SHP77 treated with DMSO at 0.1 percent for 48 hours (cell line): ENCODE measurements around the gene PIGU.
A peak's percentile ranks its signal among the peaks of the same experiment; 100 is the strongest.
"Not testable (repeated sequence)": the region's sequence is repeated elsewhere in the genome, so short reads cannot be mapped to it uniquely, and the experiment has no call there.

Experiments
- DNase-seq: peaks from one replicate; lab custom pipeline; 2025; lab: John Stamatoyannopoulos, UW

The PIGU gene, protein sequence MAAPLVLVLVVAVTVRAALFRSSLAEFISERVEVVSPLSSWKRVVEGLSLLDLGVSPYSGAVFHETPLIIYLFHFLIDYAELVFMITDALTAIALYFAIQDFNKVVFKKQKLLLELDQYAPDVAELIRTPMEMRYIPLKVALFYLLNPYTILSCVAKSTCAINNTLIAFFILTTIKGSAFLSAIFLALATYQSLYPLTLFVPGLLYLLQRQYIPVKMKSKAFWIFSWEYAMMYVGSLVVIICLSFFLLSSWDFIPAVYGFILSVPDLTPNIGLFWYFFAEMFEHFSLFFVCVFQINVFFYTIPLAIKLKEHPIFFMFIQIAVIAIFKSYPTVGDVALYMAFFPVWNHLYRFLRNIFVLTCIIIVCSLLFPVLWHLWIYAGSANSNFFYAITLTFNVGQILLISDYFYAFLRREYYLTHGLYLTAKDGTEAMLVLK

DNA sequence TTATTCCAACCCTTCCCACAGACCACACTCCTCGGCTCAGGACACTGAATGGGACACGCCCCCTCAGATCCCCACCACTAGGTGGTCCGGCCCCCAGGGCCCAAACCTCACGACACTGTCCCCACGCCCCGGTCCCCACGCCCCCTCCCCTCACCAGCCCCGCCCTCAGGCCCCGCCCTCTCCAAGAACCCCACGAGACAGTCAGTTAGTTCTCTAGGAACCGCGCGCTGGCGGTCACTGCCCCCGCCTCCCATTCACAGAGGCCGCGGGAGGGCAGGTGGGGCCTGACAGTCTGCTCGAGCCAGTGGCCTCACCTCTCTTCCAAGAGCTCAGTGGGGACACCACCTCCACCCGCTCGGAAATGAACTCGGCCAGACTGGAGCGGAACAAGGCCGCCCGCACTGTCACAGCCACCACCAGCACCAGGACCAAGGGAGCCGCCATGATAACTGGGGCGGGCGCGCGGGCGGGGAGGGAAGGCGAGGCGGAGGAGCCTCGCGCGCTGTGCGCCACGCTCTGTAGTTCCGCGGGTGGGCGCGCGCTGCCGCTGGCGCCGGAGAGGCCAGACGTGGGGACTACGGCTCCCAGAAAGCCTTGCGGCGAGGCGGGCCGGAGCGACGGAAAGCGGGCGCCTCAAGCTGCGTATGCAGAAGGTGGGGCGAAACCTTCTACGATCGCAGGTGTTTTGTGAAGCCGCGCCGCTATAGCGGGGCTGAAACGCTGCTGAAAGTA, at the start of gene PIGU:
TSS of gene PIGU (minus strand) at position 451 of the 732 bp plus-strand sequence. CDS start at position 444, 7 bp downstream.
- DNase-seq = peak; percentile 91

DNA sequence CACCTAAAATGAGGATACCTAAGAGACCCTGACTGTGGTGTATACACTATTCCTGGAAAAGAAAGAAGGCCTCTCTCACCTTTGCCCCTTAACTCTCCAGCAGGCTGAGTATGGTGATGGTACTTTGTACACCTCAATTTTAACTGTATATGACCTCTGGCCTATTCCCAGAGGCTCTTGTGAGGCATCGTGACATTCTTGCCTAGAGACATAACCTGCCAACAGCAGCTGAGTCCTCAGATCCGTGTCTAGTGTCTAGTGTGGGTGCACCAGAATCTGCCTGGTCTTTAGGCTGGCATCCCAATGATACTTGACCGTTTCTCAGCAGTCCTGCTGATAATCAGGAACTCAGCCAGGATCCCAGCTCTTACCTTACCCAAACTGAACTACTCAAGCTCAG, 47.3 kb upstream of the PIGU start:
- DNase-seq = no peak

DNA sequence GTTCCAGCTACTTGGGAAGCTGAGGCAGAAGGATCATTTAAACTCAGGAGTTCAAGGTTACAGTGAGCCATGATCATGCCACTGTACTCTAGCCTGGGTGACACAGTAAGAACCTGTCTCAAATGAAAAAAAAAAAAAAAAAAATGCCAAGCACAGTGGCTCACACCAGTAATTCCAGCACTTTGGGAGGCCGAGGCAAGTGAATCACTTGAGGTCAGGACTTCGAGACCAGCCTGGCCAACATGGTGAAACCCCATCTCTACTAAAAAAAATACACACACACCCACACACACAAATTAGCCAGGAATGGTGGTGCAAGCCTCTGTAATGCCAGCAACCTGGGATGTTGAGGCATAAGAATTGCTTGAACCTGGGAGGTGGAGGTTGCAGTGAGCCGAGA, 45.7 kb upstream of the PIGU start:
- DNase-seq = not testable (repeated sequence)

DNA sequence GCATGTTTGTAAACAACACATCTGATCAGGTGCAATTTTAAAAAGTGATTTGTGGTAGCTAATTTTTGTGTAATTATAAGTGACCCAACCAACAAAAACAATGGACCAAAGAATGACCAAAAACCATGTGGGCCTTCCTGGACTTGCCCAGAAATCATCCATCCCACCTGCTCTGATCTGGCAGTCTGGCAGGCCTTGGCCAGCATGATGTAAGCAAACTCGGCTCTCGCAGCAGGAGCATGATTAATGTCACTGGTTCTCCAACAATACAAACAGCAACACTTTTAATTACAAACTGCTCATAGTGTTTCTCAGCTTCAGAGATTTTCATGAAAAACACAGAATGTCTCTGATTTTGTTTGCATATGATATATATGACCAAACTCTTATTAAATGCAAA, 43.4 kb upstream of the PIGU start:
- no peak for DNase-seq

DNA sequence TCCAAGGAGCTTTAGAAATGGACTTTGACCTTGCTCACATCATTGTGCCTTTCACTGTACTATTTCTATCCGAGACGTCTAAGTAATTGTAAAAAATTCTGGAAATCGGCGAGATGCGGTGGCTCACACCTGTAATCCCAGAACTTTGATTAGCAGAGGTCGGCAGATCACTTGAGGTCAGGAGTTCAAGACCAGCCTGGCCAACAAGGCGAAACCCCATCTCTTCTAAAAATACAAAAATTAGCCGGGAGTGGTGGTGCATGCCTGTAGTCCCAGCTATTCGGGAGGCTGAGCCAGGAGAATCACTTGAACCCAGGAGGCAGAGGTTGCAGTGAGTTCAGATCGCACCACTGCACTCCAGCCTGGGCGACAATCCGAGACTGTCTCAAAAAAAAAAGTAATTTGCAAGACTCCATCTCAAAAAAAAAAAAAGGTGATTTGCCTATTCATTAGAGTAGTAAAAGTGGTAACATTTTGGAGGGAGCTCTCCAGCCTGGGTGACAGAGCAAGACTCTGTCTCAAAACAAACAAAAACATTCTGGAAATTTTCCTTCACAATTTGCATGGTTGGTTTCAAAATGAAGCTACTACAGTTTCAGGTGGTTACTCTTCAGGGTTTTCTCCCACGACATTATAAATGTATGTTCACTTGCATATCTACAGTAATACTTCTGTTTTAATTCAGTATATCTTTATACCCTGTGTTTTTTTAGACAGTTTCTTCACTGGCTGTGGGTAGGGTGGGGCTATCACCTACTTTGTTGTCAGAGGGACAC, 42.5 kb upstream of the PIGU start:
- DNase-seq = not testable (repeated sequence)

DNA sequence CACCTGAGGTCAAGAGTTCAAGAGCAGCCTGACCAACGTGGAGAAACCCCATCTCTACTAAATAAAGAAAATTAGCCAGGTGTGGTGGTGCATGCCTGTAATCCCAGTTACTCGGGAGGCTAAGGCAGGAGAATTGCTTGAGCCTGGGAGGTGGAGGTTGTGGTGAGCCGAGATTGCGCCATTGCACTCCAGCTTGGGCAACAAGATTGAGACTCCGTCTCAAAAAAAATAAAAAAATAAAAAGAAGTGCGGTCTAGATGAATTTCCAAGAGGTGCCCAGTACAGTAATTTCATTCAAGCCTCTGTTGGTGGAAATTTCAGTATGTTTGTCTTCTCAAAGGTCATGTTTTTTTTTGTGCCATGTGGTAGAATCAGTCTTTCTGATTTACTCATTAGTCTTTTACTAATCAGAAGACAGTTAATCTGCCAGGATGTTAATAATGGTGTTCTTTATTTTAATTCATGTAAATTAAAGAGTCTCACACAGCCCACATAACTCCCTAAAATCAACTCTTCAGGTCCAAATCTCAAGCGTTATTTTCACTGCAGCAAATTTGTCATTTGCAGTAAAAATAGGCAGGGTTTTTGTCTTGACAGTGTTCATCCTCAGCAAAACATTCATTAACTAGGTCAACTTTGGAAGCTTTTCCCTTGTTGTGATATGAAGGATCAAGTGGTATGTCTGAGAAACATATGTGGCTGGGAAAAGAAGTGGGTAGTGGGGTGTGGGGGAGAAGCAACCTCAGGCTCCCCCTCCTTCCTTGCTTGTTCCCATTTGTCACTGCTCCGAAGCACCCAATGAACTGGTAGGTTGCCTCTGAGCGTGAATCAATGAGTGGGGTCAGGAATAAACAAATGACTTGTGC, 40.6 kb upstream of the PIGU start:
- DNase-seq = no peak

DNA sequence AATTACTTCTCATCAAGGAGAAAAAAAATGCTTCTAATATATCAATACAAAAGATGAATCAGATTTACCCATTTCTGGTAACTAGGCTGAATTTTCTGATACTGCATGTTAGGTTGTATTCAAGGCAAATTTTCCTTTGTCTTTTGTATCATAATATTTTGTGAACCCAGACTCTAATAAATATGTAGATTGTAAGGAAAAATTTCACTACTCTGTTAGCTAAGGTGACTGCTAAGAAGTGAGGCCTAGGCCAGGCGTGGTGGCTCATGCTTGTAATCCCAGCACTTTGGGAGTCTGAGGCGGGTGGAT, 40.0 kb upstream of the PIGU start:
- no peak for DNase-seq

DNA sequence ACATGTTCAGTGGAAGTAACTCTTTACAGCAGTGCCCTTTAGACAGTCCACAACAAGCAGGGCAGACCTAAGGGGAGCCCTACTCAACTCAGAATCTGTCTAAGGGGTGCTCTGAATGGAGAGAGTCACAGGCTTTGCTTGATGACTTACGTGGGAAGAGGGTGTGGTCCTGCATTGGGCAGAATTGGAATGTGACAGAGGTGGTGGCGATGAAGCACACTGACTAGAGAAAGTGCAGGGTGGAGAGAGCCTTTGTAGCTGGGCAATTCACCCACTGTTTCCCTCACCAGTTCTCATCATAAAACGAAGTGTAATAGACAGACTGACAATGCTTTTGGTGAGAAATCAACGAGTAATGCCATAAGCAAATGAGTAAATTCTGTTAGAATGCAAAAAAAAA, 38.5 kb upstream of the PIGU start:
- DNase-seq = no peak

DNA sequence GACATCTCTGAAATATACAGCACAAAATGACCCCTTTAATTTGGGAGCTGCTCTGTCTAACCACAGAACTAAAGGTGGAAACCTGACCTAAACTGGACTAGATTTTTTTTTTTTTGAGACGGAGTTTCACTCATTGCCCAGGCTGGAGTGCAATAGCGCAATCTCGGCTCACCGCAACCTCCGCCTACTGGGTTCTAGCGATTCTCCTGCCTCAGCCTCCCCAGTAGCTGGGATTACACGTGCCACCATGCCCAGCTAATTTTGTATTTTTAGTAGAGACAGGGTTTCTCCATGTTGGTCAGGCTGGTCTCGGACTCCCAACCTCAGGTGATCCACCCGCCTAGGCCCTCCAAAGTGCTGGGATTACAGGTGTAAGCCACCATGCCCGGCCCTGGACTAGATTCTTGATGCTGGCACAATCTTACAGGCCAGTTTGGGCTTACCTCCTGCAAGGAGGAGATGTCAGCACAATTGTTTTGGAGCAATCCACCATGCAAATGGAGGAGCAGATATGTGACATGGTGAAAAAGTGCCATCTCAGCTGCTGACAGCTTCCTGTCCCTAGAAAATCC, 37.1 kb upstream of the PIGU start:
- DNase-seq = not testable (repeated sequence)

DNA sequence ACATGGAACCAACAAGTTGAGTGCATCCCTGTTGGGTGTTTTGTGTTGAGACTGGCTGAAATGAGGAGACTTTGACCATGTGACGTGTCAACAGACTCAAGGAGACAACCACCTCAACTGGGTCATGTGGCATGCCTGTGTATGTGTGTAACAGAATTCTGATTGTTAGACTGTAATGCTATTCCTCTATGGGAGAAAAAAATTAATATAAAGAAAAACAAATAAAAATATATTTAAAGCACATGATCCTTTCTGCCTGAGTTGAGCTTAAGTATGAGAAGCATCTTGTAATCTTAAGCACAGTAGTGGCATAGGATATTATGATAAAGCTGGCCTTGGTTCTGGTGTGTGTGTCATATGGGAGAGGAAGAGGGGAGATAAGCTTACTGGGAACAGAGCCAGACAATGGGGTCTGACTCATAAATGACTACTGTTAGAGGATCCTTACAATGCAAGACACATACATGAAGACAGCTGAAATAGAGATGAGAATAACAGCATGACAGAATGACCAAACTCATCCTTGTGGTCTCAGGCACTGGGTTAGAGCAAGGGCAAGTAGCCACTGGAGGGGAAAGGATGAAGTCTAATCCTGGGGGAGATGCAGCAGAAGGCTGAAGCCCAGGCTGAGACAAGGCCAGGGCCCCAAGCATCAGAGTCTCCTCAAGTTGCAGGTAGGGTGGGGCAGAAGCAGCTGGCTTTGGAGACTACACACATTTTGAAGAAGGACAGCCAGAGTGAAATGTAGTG, 36.5 kb upstream of the PIGU start:
- no peak for DNase-seq

DNA sequence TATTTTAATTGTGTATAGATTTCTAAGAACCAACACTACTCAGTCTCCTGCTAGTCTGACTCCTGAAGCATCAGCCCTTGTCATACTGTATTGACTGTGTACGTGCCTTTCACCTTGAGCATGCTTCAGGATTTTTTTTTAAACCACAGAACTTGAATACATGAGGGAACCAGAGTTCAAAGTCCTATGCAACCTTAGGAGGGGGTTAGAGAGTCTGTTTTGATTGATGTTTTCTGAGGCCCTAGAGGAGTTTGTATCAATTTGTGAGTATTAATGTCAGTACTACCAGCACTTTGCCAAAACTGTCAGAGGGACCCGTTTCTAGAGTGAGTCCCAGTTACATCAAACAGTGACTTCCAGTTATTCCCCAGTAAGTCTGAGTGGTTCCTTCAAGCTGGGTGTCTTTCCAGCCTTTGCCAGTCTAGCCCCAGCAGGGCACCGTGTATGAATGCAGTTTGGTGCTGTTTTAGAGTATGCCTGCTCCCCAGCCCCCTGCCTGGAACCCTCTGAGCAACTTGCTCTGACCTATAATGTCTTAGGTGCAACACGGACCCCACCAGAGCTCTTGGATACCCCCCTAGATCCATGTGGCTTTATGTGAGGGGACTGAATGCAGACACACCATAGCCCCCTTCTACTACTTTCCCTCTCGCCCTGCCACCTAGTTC, 35.8 kb upstream of the PIGU start:
- DNase-seq = no peak

DNA sequence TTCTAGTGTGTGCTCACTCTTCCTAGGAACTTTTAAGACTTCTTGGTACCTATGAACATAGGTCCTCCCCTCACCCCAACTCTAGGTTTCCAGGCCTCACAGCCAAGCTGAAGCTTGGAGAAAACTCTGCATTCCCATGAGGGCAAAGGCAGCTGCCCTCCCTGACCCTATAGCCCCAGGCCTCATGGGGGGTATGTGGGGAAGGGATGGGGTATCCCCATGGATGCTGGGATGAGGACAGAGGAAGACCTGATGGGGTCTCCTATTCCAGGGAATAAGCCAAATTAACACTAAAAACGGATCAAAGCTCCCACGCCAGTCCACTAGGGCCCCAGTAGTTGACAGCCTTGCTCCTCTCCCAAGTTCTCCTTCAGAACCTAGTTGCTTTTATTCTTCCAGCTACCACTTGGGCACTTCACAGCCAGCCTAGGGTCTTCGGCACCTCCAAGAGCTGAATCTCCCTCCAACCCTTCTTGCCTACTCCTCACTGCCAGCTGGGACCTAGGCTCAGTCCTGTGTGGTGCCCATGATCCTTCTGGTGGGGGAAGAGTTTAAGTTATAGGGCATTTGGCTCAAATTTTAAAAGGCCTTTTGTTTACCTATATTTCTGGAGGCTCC, 35.0 kb upstream of the PIGU start:
- DNase-seq = no peak

DNA sequence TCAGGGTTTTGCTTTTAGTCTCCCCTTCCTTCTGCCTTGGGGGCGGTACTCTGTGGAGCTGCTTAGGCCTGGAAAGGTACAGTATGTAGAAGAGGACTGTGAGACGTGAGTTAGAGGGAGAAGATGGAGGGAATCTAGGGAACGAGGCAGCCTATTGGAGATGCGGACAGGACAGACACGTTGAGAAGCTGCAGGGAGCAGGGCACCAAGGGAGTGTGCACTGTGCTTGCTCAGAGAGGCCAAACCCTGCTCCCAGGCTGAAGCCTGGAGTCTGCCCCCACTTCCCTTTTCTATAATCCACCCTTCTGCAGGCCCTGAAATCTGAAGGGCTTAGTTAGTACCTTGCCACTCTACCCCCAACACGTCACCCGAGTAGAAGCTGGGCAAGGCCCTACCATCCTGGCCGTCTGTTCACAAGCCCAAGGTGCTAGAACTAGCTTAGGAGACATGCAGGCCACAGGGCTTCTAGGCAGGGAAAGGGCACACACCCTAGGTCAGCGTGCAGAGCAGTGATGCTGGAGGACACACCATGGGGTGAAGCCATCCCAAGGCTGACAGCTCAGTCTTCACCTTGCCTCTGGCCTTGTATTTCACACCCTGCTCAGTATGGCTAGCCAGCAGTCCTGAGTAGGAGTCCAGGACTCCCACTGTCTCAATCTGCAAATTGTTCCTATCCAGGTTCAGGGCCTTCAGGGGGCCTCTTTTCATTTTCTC, 34.1 kb upstream of the PIGU start:
- DNase-seq = no peak

DNA sequence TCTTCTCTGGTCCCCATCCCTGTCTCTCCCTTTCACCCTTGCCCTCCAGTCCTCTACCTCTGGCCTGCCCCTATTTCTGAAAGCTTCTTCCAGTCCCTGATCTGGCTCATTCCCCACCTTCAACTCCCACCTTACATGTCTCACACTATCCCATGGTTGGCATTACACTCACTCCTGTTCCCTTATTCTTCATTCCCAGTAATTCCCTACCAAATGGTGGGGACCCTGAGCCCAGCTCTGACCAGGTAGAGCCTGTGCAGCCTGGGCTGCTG, 33.6 kb upstream of the PIGU start:
- DNase-seq = no peak

DNA sequence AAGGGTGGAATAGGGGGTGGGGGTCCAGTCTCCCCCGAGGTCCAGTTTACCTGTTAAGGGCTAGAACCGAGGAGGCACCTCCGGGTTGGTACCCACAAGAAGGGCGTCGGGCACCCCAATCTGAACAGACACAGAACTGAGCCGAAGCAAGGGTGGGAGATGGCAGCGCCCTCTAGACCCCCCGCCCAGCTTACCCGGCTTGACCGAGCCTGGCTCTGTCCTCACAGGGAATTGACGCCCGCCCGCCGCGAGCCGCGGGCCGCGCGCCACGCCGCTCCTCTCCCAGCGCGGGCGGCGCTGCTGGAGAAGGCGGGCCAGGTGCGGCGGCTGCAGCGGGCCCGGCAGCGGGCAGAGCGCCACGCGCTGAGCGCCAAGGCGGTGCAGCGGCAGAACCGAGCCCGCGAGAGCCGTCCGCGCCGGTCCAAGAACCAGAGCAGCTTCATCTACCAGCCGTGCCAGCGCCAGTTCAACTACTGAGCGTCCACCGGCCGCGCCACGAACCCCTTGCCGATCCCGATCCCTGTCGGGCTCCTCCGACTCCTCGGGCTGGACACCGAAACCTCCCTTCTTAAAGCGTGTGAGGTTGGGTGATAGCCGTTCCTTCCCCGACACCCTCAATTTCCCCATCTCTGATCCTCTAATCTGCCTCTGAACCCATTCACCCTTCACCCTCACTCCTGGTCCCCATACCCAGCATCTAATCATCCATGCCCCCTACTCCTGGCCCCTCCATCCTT, 33.1 kb upstream of the PIGU start:
- DNase-seq = no peak

DNA sequence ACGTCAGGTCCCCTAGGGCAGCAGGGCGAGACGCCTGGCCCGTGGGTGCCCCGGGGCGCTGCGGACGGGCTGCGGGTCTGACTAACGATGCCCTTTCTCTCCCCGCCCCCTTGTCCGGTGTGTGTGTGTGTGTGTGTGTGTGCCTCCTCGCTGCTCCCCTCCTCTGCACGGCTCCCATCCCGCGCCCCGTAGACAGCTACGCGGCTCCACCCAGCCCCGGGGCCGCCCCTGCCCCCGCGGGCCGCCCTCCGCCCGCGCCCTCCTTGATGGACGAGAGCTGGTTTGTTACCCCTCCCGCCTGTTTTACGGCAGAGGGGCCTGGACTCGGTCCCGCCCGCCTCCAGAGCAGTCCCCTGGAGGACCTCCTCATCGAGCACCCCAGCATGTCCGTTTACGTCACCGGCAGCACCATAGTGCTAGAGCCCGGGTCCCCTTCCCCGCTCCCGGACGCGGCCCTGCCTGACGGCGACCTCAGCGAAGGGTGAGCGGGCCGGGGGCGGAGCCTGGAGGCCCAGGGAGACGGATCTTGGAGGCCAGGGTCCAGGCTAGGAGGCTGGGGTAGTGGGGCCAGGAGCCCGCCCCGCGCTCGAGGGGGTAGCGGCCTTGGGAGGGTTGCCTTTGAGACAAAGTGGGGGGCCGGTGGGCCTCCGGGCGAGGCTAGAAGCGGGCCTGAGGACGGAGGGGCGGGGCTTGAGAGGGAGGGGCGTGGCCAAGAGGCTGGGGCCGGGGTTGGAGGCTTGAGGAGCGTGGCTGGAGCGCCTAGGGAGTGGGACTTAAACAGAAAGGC, 32.3 kb upstream of the PIGU start:
- DNase-seq = peak; percentile 41

DNA sequence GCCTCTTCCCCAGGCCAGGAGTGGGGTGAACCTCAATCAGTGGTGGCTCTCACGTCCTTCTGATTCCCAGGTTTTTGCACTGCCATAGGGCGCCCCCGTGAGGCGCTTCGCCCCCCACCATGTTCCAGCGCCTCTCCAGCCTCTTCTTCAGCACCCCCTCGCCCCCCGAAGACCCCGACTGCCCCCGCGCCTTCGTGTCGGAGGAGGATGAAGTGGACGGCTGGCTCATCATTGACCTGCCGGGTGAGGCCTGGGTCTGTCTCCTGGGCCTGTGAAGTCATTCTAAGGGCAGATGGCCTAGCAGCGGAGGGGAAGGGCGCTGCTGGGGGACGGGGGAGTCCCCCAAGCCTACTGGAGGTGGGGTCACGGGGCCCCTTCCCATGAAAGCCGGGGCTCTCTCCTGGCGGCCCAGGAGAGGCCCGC, 31.7 kb upstream of the PIGU start:
- DNase-seq = no peak
